Measurements from ENCODE around the gene CEACAM8. TPM values are rescaled to one million over a fixed set of nuclear protein-coding genes. Genes with fewer than 3 reads are reported as not detected.

CEACAM8 gene
- total RNA-seq, 1 donor from 2014 or later, result not detected

GRCh38 chr19:42571116-42571515, 23.6 kb downstream of the CEACAM8 start:
- TF ChIP-seq, protein P1, sequence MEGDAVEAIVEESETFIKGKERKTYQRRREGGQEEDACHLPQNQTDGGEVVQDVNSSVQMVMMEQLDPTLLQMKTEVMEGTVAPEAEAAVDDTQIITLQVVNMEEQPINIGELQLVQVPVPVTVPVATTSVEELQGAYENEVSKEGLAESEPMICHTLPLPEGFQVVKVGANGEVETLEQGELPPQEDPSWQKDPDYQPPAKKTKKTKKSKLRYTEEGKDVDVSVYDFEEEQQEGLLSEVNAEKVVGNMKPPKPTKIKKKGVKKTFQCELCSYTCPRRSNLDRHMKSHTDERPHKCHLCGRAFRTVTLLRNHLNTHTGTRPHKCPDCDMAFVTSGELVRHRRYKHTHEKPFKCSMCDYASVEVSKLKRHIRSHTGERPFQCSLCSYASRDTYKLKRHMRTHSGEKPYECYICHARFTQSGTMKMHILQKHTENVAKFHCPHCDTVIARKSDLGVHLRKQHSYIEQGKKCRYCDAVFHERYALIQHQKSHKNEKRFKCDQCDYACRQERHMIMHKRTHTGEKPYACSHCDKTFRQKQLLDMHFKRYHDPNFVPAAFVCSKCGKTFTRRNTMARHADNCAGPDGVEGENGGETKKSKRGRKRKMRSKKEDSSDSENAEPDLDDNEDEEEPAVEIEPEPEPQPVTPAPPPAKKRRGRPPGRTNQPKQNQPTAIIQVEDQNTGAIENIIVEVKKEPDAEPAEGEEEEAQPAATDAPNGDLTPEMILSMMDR (conservative IDR thresholded peaks at IDR 0.05; ENCODE audit: low read depth, low read length), result no peak
- no peak for DNase-seq (ENCODE audit: low read depth)
- no peak overlapping the region for H3K4me3 ChIP-seq (ENCODE audit: low read depth, low read length)

DNA sequence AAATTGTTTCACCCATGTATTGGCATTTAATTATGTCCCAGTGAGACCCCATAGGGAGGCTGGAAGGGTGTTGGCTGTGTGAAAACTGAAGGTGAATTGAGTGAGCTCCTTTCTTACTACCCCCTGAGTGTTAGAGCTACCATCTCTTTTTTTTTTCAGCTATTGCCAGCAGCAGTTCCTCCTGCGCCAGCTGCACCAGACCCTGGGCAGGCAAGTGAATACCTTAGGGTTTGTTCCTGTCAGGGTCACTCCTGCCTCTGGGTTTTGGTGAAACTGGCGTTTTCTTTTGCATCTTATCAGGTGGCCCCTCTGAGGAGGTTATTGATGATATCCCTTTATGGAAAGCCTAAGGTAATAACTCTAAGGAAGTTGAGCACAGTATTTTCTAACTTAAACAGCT, 25.5 kb downstream of the CEACAM8 start:
- H3K4me3 ChIP-seq (ENCODE audit: low read depth, low read length), result no peak overlapping the region
- TF ChIP-seq, protein P1 (conservative IDR thresholded peaks at IDR 0.05; ENCODE audit: low read depth, low read length), result no peak
- DNase-seq (ENCODE audit: low read depth), result no peak

DNA sequence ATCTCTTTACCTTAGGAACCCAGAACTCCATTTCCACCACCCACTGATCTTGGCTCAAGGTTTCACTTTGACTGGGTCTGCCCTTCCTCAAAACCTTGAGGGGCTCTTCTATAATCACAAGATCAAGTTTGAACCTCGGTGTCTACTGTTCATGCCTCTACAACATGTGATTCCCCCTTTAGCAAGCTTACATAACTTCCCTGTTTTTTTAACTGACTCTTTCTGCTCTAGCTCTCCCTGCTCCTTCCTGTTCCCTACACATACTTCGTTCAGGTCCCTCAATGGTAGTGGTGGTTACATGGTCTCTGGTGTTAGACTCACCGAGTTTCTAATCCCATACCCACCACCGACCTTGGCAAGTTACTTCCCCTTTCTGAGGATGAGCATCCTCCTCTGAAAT, 26.7 kb downstream of the CEACAM8 start:
- DNase-seq (ENCODE audit: low read depth), result no peak
- H3K4me3 ChIP-seq (ENCODE audit: low read depth, low read length), result no peak overlapping the region
- TF ChIP-seq, protein P1 (conservative IDR thresholded peaks at IDR 0.05; ENCODE audit: low read depth, low read length), result no peak

DNA sequence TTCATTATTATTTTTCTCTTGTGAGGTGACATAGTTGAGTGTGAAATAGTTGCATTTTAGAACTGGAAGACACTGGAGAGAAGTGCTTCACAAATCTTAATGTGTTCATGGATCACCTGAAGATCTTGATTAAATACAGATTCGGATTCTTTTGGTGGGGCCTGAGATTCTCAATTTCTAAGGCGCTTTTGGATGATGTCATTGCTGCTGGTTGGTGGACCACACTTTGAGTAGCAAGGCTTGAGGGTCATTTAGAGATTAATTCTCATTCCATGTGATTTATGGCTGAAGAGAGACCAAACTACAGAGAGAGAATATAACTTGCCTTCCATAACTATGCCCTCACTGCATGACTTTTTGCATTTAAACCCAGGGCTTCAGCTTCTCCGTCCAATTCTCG, 27.2 kb downstream of the CEACAM8 start:
- DNase-seq (ENCODE audit: low read depth), result no peak
- TF ChIP-seq, protein P1 (conservative IDR thresholded peaks at IDR 0.05; ENCODE audit: low read depth, low read length), result no peak
- H3K4me3 ChIP-seq (ENCODE audit: low read depth, low read length), result no peak overlapping the region

DNA sequence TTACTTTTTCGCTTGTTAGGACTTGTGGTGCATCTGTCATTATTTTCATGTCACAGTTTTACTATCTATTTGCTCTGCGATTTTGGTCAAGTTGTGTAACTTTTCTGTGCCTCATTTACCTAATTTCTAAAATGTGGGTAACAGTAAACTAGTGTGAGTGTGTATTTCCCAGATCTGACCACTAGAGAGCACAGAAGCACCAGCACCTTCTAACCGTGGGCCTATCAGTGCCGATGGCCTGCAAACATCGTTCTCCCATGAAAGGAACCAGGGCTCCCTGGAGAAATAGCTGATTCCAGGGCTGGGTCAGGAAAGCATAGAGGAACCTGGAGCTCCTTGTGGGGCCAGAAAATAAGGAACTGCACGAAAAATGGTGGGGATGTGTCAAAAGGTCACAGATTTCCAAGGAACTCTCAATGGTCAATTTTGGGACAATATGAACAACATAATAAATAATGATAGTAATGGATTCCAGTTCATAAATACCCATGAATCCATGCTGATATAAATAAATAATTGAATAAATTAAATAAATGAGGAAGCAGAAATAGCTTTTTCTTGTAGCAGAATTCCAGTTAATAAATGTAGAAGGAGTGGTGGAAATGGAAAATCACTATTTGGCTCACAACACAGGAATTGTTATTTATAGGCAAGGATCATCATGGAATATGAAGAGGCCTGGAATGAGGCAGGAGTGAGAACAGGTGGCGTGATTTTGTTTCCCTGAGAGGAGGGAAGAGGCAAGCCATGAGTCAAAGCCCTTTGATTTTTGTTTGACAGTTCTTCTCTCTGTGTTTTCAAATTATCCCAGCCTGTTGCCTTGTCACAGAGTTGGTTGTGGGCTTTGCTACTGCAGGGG, 31.1 kb downstream of the CEACAM8 start:
- no peak overlapping the region for H3K4me3 ChIP-seq (ENCODE audit: low read depth, low read length)
- TF ChIP-seq, protein P1 (conservative IDR thresholded peaks at IDR 0.05; ENCODE audit: low read depth, low read length), result peak; percentile 65
- peak; percentile 1 for DNase-seq (ENCODE audit: low read depth)

DNA sequence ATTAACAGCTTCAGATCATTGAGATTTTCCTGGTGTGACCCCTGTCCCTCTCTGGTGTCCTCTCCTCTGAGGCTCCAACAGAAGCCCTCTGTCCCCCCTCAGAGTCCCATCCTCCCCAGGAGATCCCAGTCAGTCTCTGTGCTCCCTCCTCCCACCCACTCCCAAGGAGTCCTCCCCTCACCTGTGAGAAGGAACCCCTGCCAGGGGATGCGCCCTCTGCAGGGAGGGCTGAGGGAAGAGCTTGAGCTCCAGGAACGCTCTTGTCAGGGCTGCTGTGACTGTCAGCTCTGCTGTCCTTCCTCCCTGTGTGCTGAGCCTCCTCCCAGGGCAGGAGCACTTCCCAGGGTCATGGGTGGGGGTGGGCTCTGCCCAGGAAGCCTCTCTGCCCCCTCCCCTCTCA, 33.2 kb downstream of the CEACAM8 start:
- no peak overlapping the region for H3K4me3 ChIP-seq (ENCODE audit: low read depth, low read length)
- no peak for DNase-seq (ENCODE audit: low read depth)
- TF ChIP-seq, protein P1 (conservative IDR thresholded peaks at IDR 0.05; ENCODE audit: low read depth, low read length), result no peak

GRCh38 chr19:42560731-42561130, 34.0 kb downstream of the CEACAM8 start:
- H3K4me3 ChIP-seq (ENCODE audit: low read depth, low read length), result no peak overlapping the region
- DNase-seq (ENCODE audit: low read depth), result no peak
- TF ChIP-seq, protein P1 (conservative IDR thresholded peaks at IDR 0.05; ENCODE audit: low read depth, low read length), result no peak
